HG03175 (cell line): Measurements from ENCODE around the gene VPS37C.
"Not testable (repeated sequence)": the region's sequence is repeated elsewhere in the genome, so short reads cannot be mapped to it uniquely, and the experiment has no call there.

Experiments used
- ATAC-seq: cut with Tn5 transposase; IDR thresholded peaks from one replicate; pipeline ENCODE4 v1.9.1; 2021; ENCODE audit warnings: mild to moderate bottlenecking, moderate library complexity; ENCODE audit not compliant: unreplicated experiment

VPS37C gene

DNA sequence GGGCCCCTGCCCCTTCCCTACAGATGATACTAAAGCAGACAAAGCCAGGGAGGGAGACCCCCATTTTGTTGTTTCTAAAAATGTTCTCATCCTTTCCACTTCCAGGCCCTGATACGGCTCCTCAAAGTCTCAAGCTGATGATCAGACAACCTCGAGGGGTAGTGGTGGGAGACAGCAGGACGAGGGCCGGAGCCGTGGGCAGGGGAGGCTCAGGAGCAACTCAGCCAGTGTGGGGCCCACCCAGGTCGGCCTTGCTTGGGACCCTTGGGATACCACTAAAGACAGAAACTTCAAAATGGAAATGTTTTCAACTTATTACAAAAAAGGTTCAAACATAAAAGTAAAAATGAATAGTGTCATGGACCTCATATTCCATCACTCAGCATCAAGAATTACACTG is 15.2 kb upstream of the VPS37C start:
- no peak for ATAC-seq

DNA sequence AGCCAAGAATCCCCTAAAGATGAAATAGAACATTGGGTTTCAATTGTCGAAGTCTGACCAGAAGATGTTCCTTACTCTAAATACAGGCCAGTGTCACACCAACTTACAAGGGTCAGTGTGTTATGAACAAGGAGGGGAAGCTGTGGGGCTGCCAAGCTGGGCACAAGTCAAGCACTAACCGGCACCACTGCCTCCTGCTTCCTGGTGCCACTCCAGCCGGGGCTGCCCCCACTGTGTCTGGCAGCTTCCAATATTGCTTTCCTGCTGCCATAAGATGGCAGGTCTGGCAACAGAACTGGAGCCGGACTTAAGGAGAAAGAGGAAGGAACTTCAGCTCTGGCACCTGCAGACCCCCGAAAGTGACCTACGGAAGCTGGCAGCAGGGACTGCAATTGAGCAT is 13.7 kb upstream of the VPS37C start:
- ATAC-seq = no peak

DNA sequence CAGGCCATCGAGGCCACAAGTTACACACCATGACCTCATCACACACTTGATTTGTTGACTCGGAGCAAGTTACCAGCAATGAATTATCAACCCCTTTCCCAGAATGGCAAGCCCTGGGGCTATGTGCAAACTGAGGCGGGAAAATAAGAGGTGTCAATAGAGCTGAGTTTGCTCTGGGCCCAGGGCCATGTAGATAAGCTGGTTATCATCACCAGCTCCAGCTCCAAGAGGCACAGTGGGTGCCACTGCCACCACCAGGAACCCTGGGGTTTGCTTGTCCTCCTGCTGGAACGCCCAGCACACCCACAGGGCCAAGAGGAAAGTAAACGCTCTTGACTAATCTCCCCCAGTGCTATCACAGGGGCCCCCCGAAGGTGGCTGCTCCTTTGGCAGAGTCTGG is 13.0 kb upstream of the VPS37C start:
- ATAC-seq = no peak

DNA sequence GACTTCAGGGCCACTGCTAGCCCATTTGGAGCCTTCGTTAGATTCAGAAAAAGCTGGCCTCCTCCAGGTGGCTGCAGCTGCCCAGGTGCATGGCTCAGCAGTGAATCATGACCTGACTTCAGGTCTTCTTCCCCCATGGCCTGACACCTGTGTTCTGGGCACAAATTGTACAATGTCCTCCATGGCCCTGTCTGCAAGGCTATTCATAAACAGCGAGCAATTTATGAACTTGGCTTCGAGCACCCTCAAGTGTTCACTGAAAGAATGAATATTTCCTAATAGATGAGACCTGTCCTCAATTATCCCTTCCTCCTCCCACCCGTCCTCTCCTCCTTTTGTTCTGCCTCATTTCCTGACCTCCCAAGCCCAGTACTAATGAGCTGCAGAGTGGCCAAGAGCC is 12.2 kb upstream of the VPS37C start:
- ATAC-seq = no peak

GRCh38 chr11:61172888-61173287 is 11.7 kb upstream of the VPS37C start:
- no peak for ATAC-seq

GRCh38 chr11:61172356-61172755 is 11.1 kb upstream of the VPS37C start:
- ATAC-seq = no peak

- ATAC-seq = no peak
These were observed 10.7 kb upstream of the VPS37C start for GRCh38 chr11:61171907-61172306.

- no peak for ATAC-seq
These were observed 9.3 kb upstream of the VPS37C start for GRCh38 chr11:61170566-61170965.

DNA sequence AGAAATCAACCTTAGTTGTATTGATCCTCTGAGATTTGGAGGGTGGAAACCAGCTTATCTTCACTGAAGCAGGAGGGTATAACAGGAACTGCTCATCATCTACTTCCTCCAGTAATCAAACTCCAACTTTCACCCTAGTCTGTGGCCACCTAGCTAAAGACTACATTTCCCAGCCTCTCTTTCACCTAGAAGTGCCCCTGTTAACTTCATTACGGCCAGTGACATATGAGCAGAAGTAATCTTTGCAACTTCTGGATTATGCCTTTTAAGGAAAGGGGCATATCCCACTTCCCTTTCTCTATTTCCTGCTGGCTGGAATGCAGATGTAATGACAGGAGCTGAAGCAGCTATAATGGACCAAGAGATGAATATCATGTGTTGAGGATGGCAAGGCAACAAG is 7.6 kb upstream of the VPS37C start:
- ATAC-seq = no peak

GRCh38 chr11:61168042-61168688 is 6.9 kb upstream of the VPS37C start:
- no peak for ATAC-seq

DNA sequence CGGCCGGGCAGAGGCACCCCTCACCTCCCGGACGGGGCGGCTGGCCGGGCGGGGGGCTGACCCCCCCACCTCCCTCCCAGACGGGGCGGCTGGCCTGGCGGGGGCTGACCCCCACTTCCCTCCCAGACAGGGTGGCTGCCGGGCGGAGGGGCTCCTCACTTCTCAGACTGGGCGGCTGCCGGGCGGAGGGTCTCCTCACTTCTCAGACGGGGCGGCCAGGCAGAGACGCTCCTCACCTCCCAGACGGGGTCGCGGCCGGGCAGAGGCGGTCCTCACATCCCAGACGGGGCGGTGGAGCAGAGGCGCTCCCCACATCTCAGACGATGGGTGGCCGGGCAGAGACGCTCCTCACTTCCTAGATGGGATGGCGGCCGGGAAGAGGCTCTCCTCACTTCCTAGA is 5.1 kb upstream of the VPS37C start:
- ATAC-seq = not testable (repeated sequence)

- ATAC-seq = not testable (repeated sequence)
These were observed 4.6 kb upstream of the VPS37C start for GRCh38 chr11:61165785-61166184.

GRCh38 chr11:61164606-61165424 is 3.6 kb upstream of the VPS37C start:
- no peak for ATAC-seq

DNA sequence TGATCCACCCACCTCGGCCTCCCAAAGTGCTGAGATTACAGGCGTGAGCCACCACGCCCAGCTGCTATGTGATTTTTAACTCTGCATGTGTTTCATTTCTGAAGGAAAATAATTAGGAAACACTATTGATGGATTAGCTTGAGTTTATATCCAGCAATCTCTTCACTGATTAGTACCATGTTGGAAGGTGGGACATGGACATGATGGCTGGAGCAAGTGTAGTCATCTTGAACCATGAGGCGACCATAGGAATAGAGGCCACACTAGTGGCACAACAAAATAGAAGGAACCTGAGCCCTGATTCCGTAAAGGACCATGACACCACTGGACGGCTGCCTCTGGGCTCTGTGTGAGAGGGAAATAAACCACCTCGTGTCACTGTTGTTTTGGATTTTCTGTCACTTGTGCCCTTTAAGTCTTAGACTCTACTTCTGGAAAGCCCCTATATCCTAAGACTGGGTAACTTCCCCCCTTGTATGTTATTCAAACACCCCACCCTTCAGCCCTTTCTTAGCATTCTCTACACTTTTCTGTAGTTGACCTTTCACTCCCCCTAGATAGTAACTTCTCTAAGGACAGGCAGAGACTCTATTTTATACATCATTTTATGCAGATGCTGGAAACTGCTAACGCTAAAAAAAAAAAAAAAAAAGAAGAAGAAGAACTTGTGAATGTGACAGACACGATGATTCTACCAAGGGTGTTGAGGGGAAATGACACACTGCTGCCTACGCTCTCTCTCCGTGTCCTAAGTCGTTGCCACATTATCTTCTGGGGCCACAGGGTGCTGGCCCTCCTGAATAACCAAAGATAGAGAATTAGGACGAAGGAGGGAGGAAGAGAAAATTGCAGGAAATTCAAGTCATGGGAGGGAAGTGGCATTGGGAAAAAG is 2.7 kb upstream of the VPS37C start:
- no peak for ATAC-seq

GRCh38 chr11:61163021-61163420 is 1.8 kb upstream of the VPS37C start:
- ATAC-seq = no peak

DNA sequence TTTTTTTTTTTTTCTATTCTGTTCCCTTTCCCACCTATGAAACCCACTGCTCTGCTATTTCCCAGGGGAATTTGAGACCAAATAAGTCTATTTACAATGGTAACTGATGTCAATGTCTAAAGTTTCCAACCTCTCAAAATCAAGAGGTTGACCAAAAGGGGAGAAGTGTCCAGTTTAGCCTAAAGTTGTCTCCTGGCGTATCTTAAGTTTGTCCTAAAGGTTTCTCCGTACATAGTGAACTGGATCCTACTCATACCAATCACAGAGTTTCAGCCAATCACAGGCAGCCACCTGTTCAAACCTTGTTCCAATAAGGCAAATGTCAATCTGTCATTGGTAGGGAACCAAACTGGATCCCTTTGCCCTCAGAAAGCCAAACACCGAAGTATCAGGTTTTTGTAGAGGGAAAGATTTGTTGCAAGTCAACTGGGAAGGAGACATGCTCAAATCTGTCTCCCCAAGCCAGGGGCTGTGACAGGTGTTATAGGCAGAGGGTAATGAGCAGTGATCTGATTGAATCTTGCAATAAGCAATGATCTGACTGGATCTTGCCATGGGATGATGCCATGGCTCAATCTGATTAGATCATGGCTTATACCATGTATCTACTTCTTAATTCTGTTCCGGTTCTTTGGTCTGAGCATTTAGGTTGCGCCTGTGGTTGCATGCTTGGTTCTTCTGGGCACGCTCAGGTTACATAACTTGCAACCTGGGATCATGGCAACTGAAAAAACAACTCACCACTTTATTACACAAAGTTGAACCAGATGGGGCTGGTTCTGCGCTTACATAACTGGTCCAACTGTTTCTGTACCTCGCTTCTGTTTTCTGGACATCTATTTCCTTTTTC is 1.1 kb upstream of the VPS37C start:
- no peak for ATAC-seq

DNA sequence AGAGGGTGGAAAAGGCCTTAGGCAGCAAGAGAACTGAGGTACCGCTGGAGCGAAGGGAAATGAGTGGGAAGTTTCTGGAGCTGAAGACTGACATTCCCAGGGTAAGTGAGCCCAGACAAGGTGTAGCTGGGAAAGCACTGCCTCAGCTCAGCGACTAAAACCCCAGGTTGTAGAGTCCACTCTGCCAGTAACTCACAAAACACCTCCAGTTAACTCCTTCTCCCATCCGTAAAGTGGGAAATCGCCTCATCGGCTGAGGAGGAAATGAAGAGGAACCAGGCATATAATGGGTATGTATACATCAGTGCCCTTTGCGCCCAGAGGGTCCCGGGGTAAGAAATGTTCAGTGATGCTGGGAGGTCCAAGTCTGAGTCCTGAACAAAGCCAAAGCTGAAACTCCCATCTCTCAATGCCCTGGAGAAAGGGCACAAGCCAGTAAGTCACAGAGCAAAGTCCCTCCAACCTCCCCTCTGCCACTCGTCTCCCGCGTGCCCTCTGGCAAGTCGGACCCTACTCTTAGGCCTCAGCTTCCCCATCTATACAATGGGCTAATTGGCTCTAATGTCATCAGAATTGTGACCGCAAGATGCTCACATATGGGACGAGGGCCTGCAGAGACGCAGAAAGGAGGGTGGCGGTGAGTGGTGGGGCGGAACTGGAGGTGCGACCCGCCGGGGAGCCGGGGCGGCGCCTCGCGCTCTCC is 588 bp downstream of the VPS37C start:
- ATAC-seq = no peak

DNA sequence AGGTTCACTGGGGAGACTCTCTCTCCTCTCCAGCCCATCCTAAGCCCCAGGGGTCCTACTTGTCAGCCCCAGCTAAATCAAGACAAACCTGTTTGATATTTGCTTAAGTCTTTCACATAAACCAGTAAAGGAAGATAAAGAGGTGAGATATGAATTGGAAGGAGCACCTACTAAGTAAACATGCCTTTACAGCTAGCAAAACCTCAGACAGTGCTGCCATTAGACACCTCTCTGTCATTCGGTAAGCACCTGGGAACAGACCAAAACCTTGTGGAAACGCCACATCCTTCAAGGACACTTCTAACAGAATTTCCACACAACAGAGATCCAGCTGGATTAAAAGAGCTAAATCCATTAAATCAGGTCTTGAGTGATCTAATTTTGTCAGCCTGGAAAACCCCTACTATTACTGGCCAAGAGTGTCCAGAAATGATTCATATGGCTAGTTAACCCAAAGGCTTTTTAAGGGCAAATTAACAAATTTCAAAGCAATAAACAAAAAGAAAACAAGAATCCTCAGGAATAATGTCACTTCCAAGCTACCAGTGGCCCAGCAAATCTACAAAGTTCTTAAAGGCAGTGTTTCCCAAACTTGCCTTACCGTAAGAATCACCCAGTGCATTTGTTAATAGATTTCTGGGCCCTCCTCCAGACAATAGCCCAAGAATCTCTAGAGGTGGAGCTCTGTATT is 2.4 kb downstream of the VPS37C start:
- no peak for ATAC-seq

DNA sequence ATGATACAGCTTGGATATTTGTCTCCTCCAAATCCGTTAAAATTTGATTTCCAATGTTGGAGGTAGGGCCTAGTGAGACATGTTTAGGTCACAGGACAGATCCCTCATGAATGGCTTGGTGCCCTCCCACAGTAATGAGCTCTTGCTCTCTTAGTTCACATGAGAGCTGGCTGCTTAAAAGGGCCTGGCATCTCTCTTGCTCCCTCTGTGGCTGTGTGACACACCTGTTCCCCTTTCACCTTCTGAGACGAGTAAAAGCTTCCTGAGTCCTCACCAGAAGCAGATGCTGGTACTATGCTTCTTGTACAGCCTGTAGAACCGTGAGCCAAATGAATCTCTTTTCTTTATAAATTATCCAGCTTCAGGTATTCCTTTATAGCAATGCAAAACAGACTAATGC is 3.5 kb downstream of the VPS37C start:
- no peak for ATAC-seq
